GM12801 (cell line): ENCODE results near the gene PPM1G.

ENCODE experiments used
- CTCF ChIP-seq: IDR thresholded peaks from one replicate; pipeline ENCODE4 v1.5.1; 2011; ENCODE audit warnings: control low read depth; ENCODE audit not compliant: insufficient read length; ENCODE audit errors: extremely low read depth

Gene PPM1G

GRCh38 chr2:27354597-27354927 lies 54.8 kb downstream of the PPM1G start:
- TF ChIP-seq CTCF, result no peak

DNA sequence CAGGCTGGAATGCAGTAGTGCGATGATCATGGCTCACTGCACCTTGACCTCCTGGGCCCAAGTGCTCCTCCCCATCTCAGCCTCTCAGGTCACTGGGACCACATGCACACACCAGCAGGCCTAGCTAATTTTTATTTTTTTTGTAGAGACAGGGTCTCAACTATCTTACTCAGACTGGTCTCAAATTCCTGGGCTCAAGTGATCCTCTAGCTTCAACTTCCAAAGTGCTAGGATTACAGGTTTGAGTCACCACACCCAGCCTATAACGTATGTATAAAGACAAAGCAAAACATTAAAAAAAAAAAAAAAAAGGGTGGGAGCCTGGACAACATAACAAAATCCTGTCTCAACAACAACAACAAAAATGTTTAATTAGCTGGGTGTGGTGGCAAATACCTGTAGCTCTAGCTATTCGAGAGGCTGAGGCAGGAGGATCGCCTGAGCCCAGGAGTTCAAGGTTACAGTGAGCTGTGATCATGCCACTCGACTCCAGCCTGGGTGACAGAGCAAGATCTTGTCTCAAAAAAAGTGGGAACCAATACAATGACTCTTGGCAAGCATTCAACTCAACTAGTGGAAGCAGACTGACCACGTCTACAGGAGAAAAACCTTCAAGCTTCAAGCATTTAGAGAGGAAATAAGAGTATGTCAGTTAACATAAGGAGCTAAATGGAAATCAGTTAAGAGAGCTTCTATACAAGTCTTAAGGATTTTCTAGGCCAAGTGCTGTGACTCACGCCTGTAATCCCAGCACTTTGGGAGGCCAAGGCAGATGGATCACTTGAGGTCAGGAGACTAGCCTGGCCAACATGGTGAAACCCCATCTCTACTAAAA lies 55.4 kb downstream of the PPM1G start:
- no peak for TF ChIP-seq CTCF

GRCh38 chr2:27351802-27352598 lies 57.4 kb downstream of the PPM1G start:
- no peak for TF ChIP-seq CTCF

GRCh38 chr2:27350106-27350693 lies 59.2 kb downstream of the PPM1G start:
- no peak for TF ChIP-seq CTCF

- TF ChIP-seq CTCF, result no peak
These were observed 61.8 kb downstream of the PPM1G start for GRCh38 chr2:27347641-27348040.

GRCh38 chr2:27336173-27336572 lies 73.2 kb downstream of the PPM1G start:
- no peak for TF ChIP-seq CTCF

DNA sequence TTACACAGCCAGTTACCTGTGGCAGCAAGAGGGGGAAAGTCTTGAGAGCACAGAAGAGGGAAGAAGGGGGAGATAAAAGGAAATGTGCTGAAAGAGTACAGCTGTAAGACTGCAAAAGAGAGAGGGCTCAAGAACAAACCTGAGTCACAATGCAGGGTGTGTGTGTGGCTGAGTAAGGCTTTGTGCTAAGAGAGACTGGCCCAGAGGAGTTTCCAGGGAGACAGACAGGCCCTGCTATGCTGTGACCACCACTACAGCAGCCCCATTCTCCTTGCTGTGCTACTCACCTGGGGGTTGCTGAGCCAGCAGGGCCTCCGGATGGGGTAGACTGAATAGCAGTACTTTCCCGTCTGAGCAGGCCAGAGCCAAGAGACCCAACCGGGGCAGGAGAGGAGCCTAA lies 74.1 kb downstream of the PPM1G start:
- no peak for TF ChIP-seq CTCF
